KG1 (cell line): ENCODE data around the gene PIK3R5.

ENCODE experiments used
- DNase-seq: peaks from one replicate; lab custom pipeline; 2025; lab: John Stamatoyannopoulos, UW

Gene PIK3R5

DNA sequence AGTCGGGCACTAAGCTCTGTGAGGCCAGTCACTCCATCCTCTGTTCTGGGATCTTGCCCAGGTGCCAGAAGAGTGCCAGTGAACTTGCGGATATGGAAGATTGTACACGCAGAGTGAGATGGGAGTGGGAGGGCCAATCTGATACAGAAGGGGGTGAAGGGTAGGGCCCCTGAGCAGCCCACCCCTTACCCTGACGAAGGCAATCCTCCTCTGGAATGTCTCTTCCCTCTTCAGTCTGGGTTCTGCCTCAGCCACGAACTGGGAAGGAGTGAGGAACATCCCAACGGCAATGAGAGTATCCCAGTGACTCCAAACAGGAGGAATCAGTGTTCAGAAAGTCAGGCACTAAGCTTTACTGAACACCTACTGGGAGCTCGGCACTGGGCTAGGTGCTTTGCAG, 86.1 kb downstream of the PIK3R5 start:
- DNase-seq, result no peak

DNA sequence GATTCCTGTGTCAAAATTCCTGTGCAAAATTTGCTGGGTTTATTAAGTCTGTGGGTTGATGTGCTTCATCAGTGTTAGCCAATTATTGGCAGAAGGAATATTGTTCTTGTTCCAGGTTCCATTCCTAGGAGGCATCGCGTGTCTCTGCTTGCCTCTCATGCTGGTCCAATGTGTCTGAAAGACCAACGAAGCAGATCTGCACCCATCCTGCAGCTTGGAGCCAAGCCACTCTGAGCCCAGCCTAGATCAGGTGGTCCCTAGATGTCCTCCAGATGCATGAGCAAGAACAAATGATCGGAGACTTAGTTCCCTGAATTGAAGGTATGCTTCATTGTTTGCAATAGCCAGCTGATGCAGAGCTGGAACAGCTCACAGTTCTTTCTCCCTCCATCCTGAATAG, 87.5 kb downstream of the PIK3R5 start:
- no peak for DNase-seq

DNA sequence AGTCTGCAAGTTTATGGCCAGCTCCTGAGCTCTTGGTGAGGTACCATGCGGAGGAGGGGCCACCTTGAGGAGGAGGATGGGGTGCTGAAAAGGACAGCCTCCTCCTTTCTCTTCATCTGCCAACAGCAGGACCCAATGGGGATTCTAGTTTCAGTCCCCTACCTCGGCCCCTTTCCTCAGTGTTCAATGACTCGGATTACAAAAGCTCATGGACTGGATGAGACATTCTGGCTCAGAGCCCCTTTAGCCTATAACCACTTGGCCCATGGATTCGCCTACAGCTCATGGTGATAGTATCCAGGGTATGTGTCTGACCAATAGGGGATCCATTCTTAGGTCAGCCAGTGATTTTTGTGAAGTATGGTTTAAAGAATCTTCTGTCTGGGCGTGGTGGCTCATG, 89.5 kb downstream of the PIK3R5 start:
- no peak for DNase-seq

DNA sequence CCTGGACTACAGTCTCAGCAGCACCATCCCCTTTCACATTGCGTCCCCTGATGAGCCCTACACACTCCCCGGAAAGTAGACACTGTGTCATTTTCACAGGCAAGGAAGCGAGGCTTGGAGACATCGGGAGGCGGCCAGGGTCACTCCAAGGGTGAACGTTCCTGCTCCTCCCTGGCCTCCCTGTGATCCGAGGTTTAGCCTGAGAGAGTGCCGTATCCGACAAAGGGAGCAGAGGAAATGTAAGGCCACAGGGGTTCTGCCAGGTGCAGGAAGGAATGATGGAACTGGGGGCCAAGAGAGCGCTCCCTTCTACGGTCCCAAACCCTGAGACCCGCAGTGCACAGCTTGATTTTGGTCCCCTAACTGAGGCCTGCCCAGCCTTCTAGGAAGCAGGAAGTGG, 90.1 kb downstream of the PIK3R5 start:
- DNase-seq, result no peak

DNA sequence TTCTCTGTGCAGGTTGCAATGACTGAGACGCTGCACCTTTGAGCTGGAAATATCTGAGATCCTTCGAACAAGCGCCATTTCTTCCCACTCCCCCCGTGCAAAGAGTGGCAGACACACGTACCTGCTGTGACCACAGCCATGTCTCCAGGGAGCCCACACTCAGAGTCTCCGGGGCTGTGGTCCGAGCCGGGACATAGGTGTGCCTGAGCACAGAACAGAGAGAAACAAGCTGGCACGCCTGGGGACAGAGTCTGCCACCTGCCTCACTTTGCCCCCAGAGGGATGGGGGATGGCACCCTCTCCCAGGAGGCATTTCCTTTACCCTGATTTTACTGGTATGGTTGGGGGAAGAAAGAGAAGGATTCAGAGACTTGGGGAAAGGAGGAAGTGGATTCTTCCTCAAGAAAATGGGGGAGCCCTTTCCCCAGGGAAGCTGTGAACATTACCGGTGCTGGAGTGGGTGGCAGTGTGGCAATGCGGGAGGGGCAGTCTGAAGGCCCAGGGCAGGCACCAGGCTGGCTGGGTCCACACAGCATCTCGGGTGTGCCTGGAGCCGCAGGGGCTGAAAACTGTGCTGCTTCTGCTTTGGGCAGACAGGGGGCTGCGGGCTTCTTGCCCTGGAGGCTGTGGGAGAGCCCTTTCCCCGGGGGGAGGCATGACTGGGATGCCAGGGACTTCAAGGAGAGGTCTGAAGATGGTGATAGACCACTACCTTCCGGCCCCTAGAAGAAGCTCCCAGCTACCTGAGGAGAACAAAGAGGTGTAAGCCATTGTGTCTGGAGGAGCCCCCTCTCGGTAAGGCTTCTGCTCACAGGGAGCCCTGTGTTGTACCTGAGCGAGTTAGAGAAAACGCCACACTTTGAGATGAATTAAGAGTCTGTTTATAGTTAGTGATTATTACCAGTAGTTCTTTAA, 91.4 kb downstream of the PIK3R5 start:
- DNase-seq, result no peak

DNA sequence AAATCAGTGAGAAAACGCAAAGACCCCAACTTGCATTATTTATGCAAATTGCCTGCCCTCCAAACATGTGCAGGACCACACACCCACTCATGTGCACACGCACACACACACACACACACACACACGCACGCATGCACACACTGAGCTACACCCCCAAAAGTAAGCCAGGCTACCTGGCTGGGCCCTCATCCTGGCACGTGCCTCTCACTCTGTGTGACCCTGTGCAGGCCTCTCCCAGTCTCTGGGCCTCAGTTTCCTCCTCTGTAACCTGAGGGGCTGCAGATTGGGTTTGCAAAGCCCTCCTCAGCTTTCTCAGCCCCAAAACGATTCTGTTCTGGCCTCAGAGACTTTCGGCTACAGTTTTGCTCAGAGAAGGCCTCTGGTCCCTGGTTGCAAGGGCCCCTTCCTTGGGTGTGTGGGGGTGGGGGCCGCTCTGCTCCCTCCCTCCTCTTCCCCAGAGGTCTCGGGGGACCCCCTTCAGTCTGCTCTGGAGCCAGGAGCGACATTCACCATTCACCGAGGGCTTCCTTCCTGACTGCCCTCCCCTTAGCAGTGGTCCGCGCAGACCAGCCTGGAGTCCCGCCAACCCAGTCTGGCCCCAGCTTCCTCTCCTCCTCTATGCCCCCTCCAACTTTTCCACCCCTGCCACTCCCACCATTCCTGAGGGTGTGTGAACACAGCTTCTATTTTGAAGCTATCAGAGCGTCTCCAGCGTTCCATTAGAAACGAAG, 92.6 kb downstream of the PIK3R5 start:
- no peak for DNase-seq

DNA sequence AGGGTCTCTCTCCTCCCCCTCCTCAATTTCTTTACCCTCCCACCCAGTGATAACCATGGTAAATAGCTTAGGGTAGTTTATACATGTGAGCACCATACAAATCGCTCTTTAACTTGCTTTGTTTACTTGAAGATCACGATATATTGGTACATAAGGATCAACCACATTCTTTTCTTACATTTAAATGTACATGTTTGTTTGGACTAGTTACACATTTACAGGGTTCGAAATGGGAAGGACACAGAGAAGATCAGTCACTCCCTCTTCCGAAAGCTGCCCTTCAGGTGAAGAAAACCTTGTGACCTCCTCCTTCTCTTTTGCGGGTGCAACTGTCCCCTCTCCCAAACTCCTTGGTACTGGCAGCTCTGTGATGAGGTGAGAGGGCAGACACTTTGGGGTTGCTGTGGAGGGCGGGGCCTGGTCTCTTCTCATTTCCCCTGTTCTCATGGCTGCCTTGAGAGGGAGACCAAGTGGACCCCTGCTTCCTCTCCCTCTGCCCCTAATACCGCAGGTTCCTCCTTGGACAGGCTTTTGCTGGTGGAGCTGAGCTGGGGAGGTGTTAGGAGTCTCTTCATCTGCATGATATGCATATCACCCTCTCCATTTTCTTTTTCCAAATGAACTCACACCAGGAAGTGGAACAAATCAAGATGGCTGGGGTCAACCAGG, 93.3 kb downstream of the PIK3R5 start:
- no peak for DNase-seq

DNA sequence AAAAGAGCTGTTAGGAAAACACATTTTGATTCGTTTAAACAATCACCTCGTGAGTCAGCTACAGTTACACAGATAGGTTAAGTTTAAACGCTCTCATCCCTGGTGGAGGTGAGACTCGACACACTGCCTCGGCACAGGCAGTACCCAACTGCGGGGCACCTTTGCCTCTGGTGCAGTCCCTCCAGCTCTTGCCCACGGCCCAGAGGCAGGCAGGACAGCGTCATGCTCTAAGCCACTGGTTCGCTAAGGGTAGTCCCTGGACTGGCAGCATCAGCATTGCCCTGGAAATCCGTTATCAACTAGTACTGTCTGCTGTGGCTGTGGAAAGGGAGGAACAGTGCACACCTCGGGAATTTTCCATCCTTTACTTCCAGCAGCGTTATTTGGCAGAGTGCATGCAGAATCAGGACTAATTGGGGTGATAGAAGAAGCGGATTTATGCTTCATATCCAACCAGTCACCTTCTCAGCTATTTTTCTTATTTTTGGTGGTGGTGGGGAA, 94.4 kb downstream of the PIK3R5 start:
- DNase-seq, result no peak

DNA sequence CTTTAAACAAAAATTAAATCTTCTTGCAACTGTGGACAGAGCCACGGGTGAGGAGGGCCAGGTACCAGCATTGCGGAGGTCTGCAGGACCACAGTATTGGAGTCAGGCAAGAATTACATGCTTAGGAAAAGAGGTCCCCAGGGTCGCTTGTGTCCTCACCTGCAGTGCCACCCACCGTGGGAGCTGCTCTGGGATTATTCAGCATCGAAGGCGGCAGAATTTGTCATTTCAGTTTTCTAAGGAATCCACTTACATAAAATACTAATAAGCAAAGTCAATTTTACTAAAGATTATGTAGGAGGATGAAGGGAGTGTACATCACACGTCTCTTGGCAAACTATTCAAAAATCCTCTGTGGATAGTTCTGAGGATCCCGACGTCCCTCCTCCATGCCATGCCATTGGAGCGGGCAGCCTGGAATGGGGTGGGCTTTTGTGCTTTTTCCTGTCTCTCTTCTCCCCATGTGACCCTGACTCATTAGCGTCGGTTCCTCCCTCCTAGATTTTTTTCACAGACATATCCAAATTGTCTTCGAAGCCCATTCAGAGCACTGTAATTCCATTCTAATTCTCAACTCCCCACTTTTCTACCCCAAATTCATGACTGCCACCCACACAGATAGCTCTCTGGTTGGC, 95.0 kb downstream of the PIK3R5 start:
- no peak for DNase-seq

DNA sequence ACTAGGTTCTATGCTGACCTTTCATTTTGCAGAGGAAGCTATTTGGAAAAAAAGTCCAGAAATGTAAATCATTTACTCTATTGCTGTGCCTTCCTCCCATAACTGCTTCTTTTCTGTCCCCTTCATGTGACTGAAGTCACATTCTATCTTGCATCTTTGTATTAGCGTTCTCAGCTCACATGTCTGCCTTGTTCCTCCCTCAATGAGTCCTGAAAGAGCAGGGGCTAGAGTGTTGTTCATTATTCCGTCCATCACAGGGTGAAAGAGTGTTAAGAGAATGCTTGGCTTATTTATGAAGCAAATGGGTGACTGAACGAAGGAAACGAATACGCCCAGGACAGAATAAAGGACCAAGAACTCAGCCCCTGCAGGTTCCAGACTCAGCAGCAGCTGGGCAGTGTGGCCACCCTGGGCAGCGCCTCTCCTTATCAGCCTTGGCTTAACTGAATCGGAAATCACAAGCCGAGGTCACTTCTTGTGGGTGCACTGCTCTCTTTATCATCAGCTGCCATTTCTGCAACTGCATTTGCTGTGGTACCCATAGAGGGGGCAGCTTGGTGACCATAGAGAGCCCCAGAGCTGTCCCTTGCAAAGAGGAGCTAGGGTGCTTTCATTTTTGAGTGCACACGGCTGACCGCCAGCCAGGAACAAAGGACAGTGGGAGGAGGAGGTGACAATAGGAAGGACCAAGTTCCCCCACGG, 96.2 kb downstream of the PIK3R5 start:
- DNase-seq, result no peak

DNA sequence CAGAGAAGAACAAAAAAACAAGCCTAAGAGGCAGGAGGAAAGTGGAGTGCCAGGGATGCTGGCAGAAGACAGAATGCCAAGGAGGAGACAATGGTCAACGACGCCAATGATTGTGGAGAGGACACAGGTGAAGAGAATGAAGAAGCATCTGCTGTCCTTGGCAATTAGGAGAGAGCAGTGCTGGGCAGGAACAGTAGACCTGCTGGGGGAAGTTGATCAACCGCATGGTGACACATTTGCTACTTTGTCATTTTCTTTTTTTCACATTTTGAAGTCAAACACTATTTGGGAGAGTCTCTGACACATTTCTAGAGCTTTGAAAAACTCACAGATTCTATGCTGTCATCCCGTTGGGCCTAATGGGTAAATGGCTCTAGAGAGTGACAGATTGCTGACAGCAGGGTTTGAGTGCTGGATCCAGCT, 97.0 kb downstream of the PIK3R5 start:
- no peak for DNase-seq

DNA sequence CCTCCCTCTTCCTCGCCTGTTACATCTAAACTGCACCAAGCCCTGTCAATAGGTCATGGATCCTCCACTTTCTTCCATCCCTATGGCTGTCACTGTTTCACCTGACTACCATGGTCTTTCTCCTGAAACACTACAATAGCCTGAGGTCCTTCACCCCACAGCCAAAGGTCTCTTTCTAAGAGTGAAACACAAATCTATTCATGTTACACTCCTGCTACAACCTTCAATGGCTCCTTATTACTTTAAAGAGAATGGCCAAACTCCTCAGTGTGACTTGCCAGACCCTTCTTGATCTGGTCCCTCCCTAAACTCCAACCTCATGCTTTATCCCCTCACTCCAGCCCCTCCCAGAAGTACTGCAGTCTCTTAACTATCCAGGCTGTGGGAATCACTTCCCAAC, 97.4 kb downstream of the PIK3R5 start:
- DNase-seq, result no peak

DNA sequence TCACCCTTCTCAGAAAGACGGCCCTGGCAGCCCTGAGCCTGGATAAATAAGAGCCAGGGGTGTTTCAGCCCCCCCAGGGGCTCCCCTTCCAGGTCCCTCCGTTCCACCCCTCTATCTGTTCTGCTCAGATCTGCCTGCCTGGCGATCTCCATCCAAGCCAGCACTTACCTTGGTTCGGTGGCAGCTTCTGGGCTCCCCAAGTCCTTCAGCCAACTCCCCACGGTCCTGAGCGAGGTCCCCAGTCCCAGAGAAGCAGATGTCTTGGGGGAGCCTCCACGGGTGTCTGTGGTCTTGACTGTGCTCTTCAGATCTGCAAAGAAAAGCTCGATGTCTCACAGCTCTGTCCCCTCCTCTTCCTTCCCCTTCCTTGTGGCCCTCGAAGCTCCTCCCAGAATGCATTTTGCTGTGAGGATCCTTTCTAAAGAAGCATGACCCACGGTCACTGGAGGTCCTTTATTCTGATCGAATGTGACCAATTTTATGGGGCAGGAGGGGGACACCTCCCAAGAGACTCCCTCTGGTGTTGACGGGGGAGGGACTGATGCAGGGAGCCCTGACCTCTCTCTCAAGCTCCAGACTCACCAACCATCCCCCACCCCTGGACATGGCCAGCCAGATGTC, 98.0 kb downstream of the PIK3R5 start, which contains the start of gene PIK3R6:
TSS of gene PIK3R6 (minus strand) at position 314 of the 621 bp plus-strand sequence. CDS start 17,880 bp downstream, outside the sequence.
- DNase-seq, result no peak

DNA sequence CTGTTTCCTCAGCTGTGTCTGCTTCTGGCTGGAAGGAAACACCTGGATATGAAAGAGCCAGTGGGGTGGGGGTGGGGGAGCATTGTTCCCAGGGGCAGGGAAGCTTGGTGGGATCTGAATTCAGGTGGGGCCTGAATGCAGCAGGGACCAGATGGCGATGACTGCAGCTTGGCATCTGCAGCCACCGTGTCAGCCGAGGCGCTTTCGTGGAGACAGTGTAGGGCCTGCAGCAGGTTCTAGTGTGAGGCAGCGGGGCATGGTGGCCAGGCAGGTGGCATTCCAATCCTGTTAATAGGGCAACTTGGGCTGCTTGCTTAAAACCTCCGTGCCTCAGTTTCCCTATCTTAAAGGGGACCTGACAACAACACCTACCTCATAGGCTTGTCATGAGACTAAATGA, 99.7 kb downstream of the PIK3R5 start:
- DNase-seq, result no peak

DNA sequence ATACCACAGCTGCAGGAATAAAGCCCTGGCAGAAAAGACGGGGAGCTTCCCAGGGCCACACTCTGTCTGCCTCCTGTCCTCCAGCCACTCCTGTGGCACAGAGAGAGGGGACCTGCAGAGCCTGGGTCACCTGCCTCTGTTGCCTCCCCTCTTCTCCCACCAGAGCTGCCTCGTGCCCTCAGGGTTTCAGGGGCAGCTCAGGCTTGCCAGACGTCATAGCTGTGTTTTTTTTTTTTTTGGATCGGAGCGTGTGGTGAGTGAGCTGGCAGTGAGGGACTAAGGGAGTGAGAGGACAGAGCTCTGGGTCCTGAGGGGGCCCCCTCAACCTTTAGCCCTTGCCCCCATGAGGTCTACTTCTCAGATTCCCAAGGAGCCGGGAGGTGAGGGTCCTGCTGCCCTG, 100.1 kb downstream of the PIK3R5 start:
- no peak for DNase-seq

DNA sequence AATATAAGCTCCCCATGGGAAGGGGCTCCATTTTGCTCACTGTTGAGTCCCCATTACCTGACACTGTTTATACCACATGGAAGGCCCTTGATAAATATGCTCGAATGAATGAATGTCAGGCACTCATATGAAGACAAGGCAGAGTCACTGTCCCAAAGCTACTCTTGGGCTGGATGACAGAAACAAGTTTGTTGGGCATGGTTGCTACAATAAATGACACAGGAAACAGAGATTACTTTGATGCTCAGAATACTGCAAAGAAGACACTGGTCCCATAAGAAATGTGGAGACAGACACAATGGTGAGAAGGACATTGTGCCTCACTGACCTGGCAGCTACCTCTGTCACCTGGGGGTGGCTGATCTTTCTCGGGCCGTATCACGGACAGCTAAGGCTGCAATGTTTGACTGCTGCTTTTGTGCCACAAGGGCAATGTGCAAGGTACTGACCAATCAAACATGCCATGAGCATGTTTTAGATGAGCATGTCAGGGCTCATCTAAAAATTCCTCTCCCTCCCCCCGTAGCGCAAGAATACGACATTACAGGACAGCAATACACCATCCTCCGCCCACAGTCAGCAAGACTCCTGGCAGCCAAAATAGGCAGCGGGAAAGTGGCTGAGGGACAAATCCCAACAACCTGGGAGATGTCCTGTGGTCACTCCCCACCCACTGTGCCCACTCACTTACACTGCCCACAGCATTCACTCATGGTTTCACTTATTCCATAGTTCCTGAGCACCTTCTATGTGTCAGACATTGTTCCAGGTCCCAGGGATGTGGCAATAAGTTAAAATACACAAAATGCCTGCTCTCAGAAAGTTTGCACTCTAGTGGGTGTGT, 103.1 kb downstream of the PIK3R5 start:
- DNase-seq, result no peak

DNA sequence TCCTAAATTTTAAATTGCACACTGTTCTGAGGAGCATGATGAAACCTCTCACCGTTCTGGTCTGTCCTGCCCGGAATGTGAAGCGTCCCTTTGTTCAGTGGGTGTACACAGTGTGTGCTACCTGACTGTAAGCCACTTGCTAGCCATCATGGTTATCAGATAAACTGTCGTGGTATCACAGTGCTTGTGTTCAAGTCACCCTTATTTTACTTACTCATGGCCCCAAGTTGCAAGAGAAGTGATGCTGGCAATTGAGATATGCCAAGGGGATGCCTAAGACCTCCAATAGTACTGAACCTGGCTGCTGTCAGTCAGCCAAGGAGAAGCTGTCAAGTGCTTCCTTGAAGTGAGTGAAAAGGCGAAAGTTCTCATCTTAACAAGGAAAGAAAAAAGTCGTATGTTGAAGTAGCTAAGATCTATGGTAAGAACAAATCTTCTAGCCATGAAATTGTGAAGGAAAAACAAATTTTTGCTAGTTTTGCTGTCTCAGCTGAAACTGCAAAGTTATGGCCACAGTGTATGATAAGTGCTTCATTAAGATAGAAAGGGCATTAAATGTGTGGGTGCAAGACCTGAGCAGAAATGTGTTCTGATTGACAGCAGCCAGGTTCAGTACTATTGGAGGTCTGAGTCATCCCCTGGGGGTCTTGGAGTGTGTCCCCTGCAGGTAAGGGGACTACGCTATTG, 103.9 kb downstream of the PIK3R5 start:
- DNase-seq, result no peak

DNA sequence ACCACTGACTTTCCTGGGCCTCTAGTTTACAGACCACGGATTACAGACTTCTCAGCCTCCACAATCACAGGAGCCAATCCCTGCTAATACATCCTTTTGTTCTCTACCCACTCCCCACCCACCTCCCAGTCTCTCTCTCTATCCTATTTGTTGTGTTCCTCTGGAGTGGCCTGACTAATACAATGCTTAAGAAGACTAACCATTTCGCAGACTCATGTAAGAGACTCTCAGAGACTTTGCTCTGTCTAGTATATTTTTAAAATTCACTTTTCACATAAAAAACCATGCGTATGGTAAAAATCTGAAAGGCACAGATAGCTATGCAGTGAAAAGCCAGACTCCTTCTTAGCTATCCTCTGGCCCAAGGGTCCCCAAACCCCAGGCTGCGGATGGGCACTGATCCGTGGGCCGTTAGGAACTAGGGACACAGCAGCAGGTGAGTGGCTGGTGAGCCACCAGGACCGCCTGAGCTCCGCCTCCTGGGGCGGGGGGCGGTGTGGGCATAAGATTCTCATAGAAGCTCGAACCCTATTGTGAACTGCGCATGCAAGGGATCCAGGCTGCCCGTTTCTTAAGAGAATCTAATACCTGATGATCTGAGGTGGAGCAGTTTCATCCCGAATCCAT, 105.6 kb downstream of the PIK3R5 start:
- no peak for DNase-seq
